GM06990 (cell line): Measurements from ENCODE around the gene PTCHD4.

Source experiments
- DNase-seq: peaks from one replicate; pipeline ENCODE4 v3.0.0-alpha.2; 2011; ENCODE audit not compliant: insufficient read length; ENCODE audit errors: extremely low read depth
- H3K27me3 ChIP-seq: replicated peaks from 2 replicates; pipeline ENCODE4 v1.6.0; 2011; ENCODE audit warnings: low read length; ENCODE audit not compliant: control insufficient read depth, insufficient read depth
- H3K36me3 ChIP-seq: 2 replicates; pipeline ENCODE4 v1.5.1; 2011; ENCODE audit warnings: low read length; ENCODE audit not compliant: control insufficient read depth, insufficient read depth
- H3K4me3 ChIP-seq: replicated peaks from 2 replicates; pipeline ENCODE4 v1.5.1; 2011; ENCODE audit warnings: low read depth, mild to moderate bottlenecking, control low read depth, low read length
- CTCF ChIP-seq: IDR thresholded peaks from 2 replicates; pipeline ENCODE4 v1.5.1; 2011; ENCODE audit warnings: low read length, control low read depth, mild to moderate bottlenecking, inconsistent platforms; ENCODE audit not compliant: insufficient read depth, poor library complexity, severe bottlenecking

The PTCHD4 gene

DNA sequence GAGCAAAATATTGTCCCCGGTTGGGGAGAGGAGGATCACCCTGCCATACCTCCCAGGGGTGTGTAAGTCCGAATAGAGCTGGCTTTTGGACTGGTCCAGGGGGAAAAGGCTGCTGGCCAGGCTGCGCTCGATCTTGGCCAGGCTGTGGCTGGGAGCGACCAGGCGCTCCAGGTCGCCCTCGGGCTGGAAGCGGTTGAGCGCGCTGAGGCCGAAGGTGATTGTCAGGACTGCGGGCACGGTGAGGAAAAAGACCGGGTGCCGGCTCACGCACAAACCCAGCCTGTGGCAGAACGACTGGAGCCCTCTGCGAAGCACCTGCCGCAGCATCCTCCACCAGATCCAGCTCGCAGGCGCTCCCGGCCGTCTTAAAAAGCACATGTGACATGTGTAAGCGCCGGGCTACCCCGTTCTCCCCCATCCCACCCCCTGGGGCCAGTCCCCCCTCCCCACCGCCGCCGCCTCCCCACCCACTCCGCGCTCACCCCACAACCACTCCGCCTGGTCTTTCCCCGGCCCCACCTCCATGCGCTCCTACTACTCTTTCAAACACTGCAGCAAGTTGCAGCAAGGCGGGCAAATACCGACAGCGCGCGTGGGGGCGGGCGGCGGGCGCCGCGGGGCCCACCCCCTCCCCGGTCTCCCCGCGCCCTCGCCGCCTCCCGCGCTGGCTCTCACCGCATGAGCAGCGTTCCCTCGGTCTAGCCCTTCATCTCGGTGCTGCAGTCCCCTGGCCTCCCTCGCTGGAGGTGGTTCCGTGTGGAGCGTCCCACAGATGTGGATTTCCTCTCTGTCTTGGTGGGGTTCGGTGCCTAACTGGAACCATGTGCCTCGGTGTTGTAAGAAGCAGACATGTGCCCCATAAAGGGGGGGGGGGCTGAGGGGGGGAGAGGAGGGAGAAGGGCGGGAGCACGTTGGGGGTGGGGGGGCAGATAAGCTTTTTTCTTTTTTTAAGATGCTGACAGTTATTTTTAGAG lies 42.4 kb downstream of the PTCHD4 start:
- Histone ChIP-seq H3K36me3 (no peaks in the 10 kb centered on the region), H3K4me3 (no peak overlapping the region), H3K27me3 (peaks cover 1% of the 10 kb centered on the region; the same call in 1 of the 2 replicates)
- peak; percentile 8 for DNase-seq
- no peak for TF ChIP-seq CTCF

- no peak for TF ChIP-seq CTCF
- H3K27me3 ChIP-seq, result peaks cover 1% of the 10 kb centered on the region; the same call in 1 of the 2 replicates
- no peak overlapping the region for H3K4me3 ChIP-seq
Measured at GRCh38 chr6:48067886-48068277, 43.1 kb downstream of the PTCHD4 start.

GRCh38 chr6:48067148-48067712 lies 43.8 kb downstream of the PTCHD4 start:
- H3K27me3 ChIP-seq, result peaks cover 1% of the 10 kb centered on the region; the same call in 1 of the 2 replicates
- H3K36me3 ChIP-seq, result no peaks in the 10 kb centered on the region
- no peak for TF ChIP-seq CTCF
- no peak for DNase-seq
- no peak overlapping the region for H3K4me3 ChIP-seq

More at GRCh38 chr6:48067886-48068277, 43.1 kb downstream of the PTCHD4 start:
- DNase-seq, result no peak
- no peaks in the 10 kb centered on the region for H3K36me3 ChIP-seq

- H3K27me3 ChIP-seq, result no peaks in the 10 kb centered on the region
- no peaks in the 10 kb centered on the region for H3K36me3 ChIP-seq
- DNase-seq, result no peak
- H3K4me3 ChIP-seq, result no peak overlapping the region
- no peak for TF ChIP-seq CTCF
Measured at GRCh38 chr6:48061265-48061990, 49.6 kb downstream of the PTCHD4 start.
